NCI-H82 treated with DMSO at 0.1 percent for 48 hours (cell line): Measurements from ENCODE around the gene STK16.
"Not testable (repeated sequence)": the region's sequence is repeated elsewhere in the genome, so short reads cannot be mapped to it uniquely, and the experiment has no call there.

ENCODE experiments used
- DNase-seq: peaks from one replicate; lab custom pipeline; 2025; ENCODE audit not compliant: unreplicated experiment; lab: John Stamatoyannopoulos, UW

STK16 gene

GRCh38 chr2:219286436-219287115 lies 41.3 kb downstream of the STK16 start:
- no peak for DNase-seq

- not testable (repeated sequence) for DNase-seq
Observed at GRCh38 chr2:219287116-219287440, 41.8 kb downstream of the STK16 start.

- no peak for DNase-seq
Observed at GRCh38 chr2:219287580-219288265, 42.4 kb downstream of the STK16 start.

GRCh38 chr2:219289195-219289536 lies 43.9 kb downstream of the STK16 start:
- DNase-seq, result no peak

GRCh38 chr2:219289537-219290361 lies 44.5 kb downstream of the STK16 start:
- no peak for DNase-seq

- DNase-seq, result no peak
Observed at GRCh38 chr2:219290381-219291171, 45.3 kb downstream of the STK16 start.

- no peak for DNase-seq
Observed at GRCh38 chr2:219291394-219291793, 46.1 kb downstream of the STK16 start.

- DNase-seq, result no peak
Observed at GRCh38 chr2:219291910-219292490, 46.7 kb downstream of the STK16 start.

GRCh38 chr2:219292616-219293015 lies 47.3 kb downstream of the STK16 start:
- no peak for DNase-seq

GRCh38 chr2:219293736-219294231 lies 48.5 kb downstream of the STK16 start:
- no peak for DNase-seq

GRCh38 chr2:219294356-219295351 lies 49.4 kb downstream of the STK16 start:
- peak; percentile 51 for DNase-seq

GRCh38 chr2:219296142-219296541 lies 50.9 kb downstream of the STK16 start:
- DNase-seq, result no peak

GRCh38 chr2:219296631-219297391 lies 51.5 kb downstream of the STK16 start:
- DNase-seq, result no peak

GRCh38 chr2:219297766-219298456 lies 52.6 kb downstream of the STK16 start:
- no peak for DNase-seq

- peak; percentile 24 for DNase-seq
Observed at GRCh38 chr2:219298759-219299371, 53.6 kb downstream of the STK16 start.

- no peak for DNase-seq
Observed at GRCh38 chr2:219299372-219299760, 54.1 kb downstream of the STK16 start.
